ENCODE results near the gene LIPI.
"Not testable (repeated sequence)": the region's sequence is repeated elsewhere in the genome, so short reads cannot be mapped to it uniquely, and the experiment has no call there.

The LIPI gene

GRCh38 chr21:14115646-14116045, 95.1 kb downstream of the LIPI start:
- no peak for DNase-seq

- DNase-seq: no peak
These were observed 96.5 kb downstream of the LIPI start for GRCh38 chr21:14114251-14114650.

GRCh38 chr21:14104564-14104963, 106.2 kb downstream of the LIPI start:
- not testable (repeated sequence) for DNase-seq

GRCh38 chr21:14099570-14099969, 111.2 kb downstream of the LIPI start:
- no peak for DNase-seq

GRCh38 chr21:14097881-14098499, 112.8 kb downstream of the LIPI start:
- no peak for DNase-seq

- no peak for DNase-seq
These were observed 114.2 kb downstream of the LIPI start for GRCh38 chr21:14096577-14096976.

- DNase-seq: no peak
These were observed 114.6 kb downstream of the LIPI start for GRCh38 chr21:14096172-14096571.

GRCh38 chr21:14095056-14095455, 115.7 kb downstream of the LIPI start:
- no peak for DNase-seq

- no peak for DNase-seq
These were observed 117.8 kb downstream of the LIPI start for GRCh38 chr21:14092834-14093560.

GRCh38 chr21:14090184-14090583, 120.6 kb downstream of the LIPI start:
- DNase-seq: not testable (repeated sequence)

GRCh38 chr21:14088391-14088790, 122.4 kb downstream of the LIPI start:
- DNase-seq: no peak

- DNase-seq: no peak
These were observed 124.2 kb downstream of the LIPI start for GRCh38 chr21:14086553-14086952.

- DNase-seq: no peak
These were observed 126.1 kb downstream of the LIPI start for GRCh38 chr21:14084701-14085100.

GRCh38 chr21:14084068-14084501, 126.7 kb downstream of the LIPI start:
- no peak for DNase-seq

GRCh38 chr21:14080764-14081096, 130.0 kb downstream of the LIPI start:
- DNase-seq: no peak

GRCh38 chr21:14080040-14080763, 130.6 kb downstream of the LIPI start:
- DNase-seq: no peak

- DNase-seq: no peak
These were observed 131.9 kb downstream of the LIPI start for GRCh38 chr21:14078746-14079375.

- DNase-seq: no peak
These were observed 134.5 kb downstream of the LIPI start for GRCh38 chr21:14076143-14076806.

- no peak for DNase-seq
These were observed 135.2 kb downstream of the LIPI start for GRCh38 chr21:14075346-14076142.

GRCh38 chr21:14074177-14074576, 136.6 kb downstream of the LIPI start:
- DNase-seq: no peak

GRCh38 chr21:14073615-14074014, 137.1 kb downstream of the LIPI start:
- DNase-seq: no peak
